Measurements from ENCODE around the gene CCAR1. TPM values are rescaled to one million over a fixed set of nuclear protein-coding genes. Genes with fewer than 3 reads are reported as not detected.
"Not testable (repeated sequence)": the region's sequence is repeated elsewhere in the genome, so short reads cannot be mapped to it uniquely, and the experiment has no call there.

Gene CCAR1
- total RNA-seq, 1 donor = 72.1 TPM

DNA sequence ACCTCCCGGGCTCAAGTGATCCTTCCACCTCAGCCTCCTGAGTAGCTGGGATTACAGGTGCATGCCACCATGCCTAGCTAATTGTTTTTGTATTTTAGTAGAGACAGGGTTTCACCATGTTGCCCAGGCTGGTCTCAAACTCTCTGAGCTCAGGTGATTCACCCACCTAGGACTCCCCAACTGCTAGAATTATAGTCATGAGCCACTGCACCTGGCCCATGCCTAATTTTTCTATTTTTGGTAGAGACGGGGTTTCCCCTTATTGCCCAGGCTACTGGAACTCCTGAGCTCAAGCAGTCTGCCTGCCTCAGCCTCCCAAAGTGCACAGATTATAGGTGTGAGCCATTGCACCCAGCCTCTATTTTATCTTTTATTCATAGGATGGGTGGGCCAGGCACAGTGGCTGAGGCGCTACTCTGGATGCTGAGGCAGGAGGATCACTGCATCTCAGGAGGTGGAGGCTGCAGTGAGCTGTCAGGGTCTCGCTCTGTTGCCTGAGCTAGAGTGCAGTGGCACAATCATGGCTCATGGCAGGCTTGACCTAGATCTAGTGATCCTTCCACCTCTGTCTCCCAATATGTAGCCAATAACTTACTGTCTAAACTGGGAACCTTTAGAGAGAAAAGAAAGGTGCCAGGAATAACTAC is 75.0 kb downstream of the CCAR1 start:
- Histone ChIP-seq H3K27me3 (ENCODE audit: insufficient read depth, low read length) (no peaks in the 10 kb centered on the region), H3K4me1 (ENCODE audit: insufficient read depth, low read length) (no peaks in the 10 kb centered on the region), H3K9me3 (ENCODE audit: low read depth, low read length) (no peaks in the 10 kb centered on the region), H3K4me3 (ENCODE audit: low read length) (no peak overlapping the region)

DNA sequence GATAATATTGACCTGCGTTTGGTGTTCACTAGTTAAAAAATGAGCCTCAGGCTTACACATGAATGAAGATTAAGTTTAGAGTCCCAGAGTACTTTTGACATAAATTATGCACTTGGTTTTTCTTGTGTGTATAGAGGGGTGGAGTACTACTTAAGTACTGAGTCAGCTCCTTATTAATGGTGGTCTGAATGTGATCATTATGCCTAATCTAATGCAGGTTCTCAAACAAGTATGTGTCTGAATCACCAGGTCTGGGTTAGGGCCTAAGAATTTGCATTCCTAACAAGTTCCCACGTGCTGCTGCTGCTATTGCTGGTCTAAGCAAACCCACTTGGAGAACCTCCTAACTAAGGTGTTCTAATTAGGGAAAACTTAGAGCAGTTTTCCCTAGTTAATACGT is 75.6 kb downstream of the CCAR1 start:
- Histone ChIP-seq H3K9me3 (ENCODE audit: low read depth, low read length) (no peaks in the 10 kb centered on the region), H3K4me1 (ENCODE audit: insufficient read depth, low read length) (no peaks in the 10 kb centered on the region), H3K27me3 (ENCODE audit: insufficient read depth, low read length) (no peaks in the 10 kb centered on the region), H3K4me3 (ENCODE audit: low read length) (no peak overlapping the region)

DNA sequence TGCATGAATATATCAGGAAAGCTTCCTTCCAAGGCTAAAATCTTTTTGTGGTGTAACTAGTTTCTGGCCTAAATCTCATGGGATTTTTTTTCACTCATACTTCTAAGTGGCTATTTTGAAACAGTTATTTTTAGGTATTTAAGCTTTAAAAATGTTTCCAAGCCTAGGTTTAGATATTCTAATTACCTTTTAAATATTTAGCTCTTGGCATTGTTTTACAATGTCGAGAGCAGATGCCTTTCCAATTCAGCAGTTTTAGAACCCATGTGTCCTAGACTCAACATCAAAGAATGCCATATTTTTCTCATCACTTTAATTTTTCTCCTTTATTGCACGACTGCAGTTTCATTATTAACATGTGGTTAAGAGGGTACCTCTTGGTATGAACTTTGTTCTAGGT is 79.2 kb downstream of the CCAR1 start:
- Histone ChIP-seq H3K4me3 (ENCODE audit: low read length) (no peak overlapping the region), H3K4me1 (ENCODE audit: insufficient read depth, low read length) (no peaks in the 10 kb centered on the region), H3K27me3 (ENCODE audit: insufficient read depth, low read length) (no peaks in the 10 kb centered on the region), H3K9me3 (ENCODE audit: low read depth, low read length) (no peaks in the 10 kb centered on the region)

DNA sequence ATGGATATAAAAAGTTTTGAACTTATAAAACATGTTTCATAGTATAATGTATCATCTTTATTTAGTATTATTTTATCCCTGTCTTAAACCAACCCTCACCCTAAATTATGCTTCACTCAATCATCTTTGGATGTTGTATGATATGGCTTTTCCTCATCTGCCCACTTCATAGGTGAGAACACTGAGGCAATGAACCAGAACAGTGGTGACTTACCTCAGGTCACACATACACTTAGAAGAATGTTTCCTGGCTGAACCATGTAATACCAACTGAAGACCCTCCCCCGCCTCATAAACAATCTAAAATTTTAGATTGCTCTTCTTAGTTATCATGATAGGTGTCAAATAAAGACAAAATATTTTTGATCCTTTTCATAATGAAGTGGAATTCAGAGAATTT is 83.7 kb downstream of the CCAR1 start:
- Histone ChIP-seq H3K4me1 (ENCODE audit: insufficient read depth, low read length) (no peaks in the 10 kb centered on the region), H3K9me3 (ENCODE audit: low read depth, low read length) (no peaks in the 10 kb centered on the region), H3K4me3 (ENCODE audit: low read length) (no peak overlapping the region), H3K27me3 (ENCODE audit: insufficient read depth, low read length) (no peaks in the 10 kb centered on the region)

DNA sequence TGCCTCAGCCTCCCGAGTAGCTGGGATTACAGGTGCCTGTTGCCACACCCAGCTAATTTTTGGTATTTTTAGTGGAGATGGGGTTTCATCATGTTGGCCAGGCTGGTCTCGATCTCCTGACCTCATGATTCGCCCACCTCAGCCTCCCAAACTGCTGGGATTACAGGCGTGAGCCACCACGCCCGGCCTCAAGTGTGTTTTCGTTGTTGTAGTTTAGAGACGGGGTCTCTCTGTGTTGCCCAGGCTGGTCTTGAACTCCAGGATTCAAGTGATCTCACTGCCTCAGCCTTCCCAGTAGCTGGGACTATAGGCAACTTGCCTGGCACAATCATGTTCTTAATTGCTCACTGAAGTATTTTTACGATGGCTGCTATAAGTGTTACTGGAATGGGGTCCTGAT is 89.8 kb downstream of the CCAR1 start:
- H3K4me1 ChIP-seq (ENCODE audit: insufficient read depth, low read length); H3K9me3 ChIP-seq (ENCODE audit: low read depth, low read length); H3K4me3 ChIP-seq (ENCODE audit: low read length); H3K27me3 ChIP-seq (ENCODE audit: insufficient read depth, low read length): not testable (repeated sequence)

DNA sequence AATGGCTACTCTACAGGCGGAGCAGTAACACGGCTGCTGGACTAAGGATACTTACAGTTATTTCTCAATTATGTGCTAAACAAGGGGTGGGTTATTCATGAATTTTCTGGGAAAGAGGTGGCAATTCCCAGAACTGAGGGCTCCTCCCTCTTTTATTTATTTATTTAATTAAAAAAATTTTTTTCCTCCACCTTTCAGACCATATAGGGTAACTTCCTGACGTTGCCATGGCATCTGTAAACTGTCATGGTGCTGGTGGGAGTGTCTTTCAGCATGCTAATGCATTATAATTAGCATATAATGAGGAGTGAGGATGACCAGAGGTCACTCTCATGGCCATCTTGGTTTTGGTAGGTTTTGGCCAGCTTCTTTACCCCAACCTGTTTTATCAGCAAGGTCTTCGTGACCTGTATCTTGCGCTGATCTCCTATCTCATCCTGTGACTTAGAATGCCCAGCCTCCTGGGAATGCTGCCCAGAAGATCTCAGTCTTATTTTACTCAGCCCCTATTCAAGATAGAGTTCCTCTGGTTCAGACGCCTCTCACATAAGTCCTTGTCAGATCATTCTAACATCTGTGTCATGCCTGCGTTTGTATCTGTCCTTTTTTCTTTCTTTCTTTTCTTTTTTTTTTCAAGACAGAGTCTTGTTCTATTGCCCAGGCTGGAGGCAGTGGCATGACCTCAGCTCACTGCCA is 90.4 kb downstream of the CCAR1 start:
- H3K27me3 ChIP-seq (ENCODE audit: insufficient read depth, low read length) = no peaks in the 10 kb centered on the region
- no peak overlapping the region for H3K4me3 ChIP-seq (ENCODE audit: low read length)
- H3K9me3 ChIP-seq (ENCODE audit: low read depth, low read length) = no peaks in the 10 kb centered on the region
- no peaks in the 10 kb centered on the region for H3K4me1 ChIP-seq (ENCODE audit: insufficient read depth, low read length)

DNA sequence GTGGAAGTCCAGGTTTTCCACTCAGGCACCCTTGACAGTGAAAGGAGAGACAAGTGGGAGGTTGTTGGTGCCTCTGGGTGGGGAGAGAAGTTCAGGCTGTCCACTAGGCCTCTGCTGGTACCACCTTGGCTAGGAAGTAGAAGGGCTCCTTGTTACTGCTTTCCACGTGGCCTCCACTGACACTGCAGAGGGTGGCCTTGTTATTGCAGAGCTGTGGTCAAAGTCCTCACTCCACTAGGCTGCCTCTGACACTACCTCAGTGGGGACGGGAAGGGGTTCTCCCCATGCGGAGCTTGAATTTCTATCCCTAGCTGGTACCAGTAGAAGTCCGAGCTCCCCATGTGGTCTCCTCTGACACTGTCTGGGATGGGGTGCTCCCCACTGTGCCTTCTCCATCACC is 91.4 kb downstream of the CCAR1 start:
- no peak overlapping the region for H3K4me3 ChIP-seq (ENCODE audit: low read length)
- H3K9me3 ChIP-seq (ENCODE audit: low read depth, low read length) = no peaks in the 10 kb centered on the region
- no peaks in the 10 kb centered on the region for H3K4me1 ChIP-seq (ENCODE audit: insufficient read depth, low read length)
- no peaks in the 10 kb centered on the region for H3K27me3 ChIP-seq (ENCODE audit: insufficient read depth, low read length)

DNA sequence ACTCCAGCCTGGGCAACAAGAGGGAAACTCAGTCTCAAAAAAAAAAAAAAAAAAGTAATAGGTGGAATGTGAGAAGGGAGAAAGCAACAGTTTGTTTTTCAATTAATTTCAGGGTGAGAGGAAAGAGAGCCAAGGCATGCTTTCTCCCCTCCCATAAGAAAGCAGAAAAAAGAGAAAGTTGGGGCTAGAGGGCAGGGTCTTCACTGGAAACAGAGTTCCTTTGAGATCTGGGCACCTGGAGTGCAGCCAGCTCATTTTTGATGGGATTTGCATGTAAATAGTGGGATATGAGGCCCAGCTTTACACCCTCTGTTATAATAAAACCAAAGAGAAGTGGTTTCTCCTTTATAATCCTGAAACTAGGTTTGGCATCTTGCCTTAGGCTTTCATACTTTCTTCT is 92.5 kb downstream of the CCAR1 start:
- H3K27me3 ChIP-seq (ENCODE audit: insufficient read depth, low read length) = no peaks in the 10 kb centered on the region
- H3K4me1 ChIP-seq (ENCODE audit: insufficient read depth, low read length) = no peaks in the 10 kb centered on the region
- H3K4me3 ChIP-seq (ENCODE audit: low read length) = no peak overlapping the region
- H3K9me3 ChIP-seq (ENCODE audit: low read depth, low read length) = no peaks in the 10 kb centered on the region

DNA sequence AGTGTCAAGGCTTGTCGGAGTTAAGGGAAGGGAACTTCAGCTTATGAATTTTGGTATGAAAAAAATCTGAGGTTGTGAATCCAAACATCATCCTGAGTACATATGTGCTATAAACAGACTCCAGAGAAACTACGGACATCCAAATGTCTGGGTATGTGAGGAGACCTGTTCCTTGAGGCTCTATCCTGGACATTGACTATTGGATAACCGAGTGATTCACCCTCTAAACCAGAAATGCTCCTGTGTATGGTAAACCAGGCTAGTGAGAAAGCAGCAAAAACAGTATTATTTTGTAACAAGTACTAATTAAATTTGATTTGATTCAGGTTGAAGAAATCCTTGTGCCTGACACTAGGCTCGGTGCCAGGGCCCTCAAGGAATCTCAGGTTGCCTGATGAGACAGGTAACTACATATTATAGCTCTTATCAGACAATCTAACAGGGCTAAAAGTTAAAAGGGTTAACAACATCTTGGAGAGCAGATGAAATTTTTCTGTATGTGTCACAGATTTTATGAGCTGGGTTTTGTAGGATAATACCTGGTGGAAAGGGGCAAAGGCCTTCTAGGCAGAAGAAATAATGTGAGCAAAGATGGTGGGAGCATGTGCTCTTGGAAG is 95.9 kb downstream of the CCAR1 start:
- Histone ChIP-seq H3K27me3 (ENCODE audit: insufficient read depth, low read length) (no peaks in the 10 kb centered on the region), H3K9me3 (ENCODE audit: low read depth, low read length) (no peaks in the 10 kb centered on the region), H3K4me3 (ENCODE audit: low read length) (no peak overlapping the region), H3K4me1 (ENCODE audit: insufficient read depth, low read length) (no peaks in the 10 kb centered on the region)

DNA sequence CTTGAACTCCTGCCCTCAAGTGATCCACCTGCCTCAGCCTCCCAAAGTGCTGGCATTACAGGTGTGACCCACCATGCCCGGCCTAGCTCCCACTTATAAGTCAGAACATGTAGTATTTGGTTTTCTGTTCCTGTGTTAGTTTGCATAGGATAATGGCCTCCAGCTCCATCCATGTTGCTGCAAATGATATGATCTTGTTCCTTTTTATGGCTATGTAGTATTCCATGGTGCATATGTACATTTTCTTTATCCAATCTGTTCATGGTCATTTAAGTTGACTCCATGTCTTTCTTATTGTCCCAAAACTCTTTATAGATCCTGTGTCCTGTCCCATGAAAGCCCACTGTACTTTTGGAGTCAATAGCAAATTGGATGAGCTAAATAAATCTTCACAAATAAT is 99.3 kb downstream of the CCAR1 start:
- not testable (repeated sequence) for H3K9me3 ChIP-seq (ENCODE audit: low read depth, low read length); H3K4me1 ChIP-seq (ENCODE audit: insufficient read depth, low read length); H3K4me3 ChIP-seq (ENCODE audit: low read length); H3K27me3 ChIP-seq (ENCODE audit: insufficient read depth, low read length)

DNA sequence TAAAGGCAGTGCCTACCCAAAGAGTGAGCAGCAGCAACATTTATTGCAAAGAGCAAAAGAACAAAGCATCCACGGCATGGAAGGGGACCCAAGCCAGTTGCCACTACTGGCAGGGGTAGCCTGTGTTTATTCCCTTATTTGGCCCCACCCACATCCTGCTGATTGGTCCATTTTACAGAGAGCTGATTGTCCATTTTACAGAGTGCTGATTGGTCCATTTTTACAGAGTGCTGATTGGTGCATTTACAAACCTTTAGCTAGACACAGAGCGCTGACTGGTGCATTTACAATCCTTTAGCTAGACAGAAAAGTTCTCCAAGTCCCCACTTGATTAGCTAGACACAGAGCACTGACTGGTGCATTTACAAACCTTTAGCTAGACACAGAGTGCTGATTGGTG is 101.6 kb downstream of the CCAR1 start:
- not testable (repeated sequence) for H3K27me3 ChIP-seq (ENCODE audit: insufficient read depth, low read length); H3K9me3 ChIP-seq (ENCODE audit: low read depth, low read length); H3K4me1 ChIP-seq (ENCODE audit: insufficient read depth, low read length); H3K4me3 ChIP-seq (ENCODE audit: low read length)

DNA sequence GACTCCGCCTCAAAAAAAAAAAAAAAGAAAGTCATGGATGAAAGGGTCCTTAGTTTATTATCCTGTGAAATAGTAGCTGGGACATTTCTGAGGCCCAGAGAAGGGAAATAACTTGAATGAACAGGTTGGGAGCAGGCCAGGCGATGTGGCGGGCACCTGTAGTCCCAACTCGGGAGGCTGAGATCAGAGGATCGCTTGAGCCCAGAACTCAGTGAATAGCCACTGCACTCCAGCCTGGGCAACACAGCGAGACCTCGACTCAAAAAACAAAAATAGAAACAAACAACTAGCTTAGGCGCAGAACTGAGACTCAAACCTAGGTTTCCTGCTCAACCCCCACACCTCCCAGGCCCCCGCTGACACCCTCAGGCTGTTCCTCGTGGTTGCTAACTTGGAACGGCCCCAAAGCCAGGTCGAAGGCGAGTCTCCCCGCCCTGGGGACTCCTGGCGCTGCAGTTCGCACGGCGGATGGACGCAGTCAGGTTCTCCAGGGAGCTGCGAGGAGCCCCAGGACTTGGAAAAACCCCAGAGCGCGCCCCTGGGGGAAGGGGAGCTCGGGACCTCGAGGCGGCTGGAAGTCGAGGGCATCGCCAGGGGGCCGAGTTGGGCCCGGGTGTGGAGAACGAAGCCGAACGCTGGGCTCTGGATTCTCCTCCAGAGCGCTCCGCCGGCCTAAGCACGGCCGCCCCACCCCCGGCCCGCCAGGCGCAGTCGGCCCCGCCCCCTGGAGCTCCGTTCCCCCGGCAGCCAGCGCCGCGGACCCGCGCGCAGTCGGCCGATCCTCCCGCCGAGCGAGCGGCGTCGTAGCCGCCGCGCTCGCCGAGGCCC is 105.9 kb downstream of the CCAR1 start, which contains the start of gene STOX1:
Gene STOX1, plus strand, starts transcription at position 768 of the 828 bp plus-strand sequence. CDS start 93 bp downstream, outside the sequence.
- H3K9me3 ChIP-seq (ENCODE audit: low read depth, low read length) = no peaks in the 10 kb centered on the region
- H3K4me1 ChIP-seq (ENCODE audit: insufficient read depth, low read length) = peaks cover 16% of the 10 kb centered on the region
- peak within 1 kb of the TSS; percentile 34 for H3K4me3 ChIP-seq (ENCODE audit: low read length)
- H3K27me3 ChIP-seq (ENCODE audit: insufficient read depth, low read length) = peaks cover 5% of the 10 kb centered on the region

DNA sequence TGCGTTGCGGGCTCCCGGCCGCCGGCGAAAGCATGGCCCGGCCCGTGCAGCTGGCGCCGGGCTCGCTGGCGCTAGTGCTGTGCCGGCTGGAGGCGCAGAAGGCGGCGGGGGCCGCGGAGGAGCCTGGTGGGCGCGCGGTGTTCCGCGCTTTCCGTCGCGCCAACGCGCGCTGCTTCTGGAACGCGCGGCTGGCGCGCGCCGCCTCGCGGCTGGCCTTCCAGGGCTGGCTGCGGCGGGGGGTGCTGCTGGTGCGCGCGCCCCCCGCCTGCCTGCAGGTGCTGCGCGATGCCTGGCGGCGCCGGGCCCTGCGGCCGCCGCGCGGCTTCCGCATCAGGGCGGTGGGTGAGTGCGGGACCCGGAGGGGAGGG is 106.5 kb downstream of the CCAR1 start:
- H3K9me3 ChIP-seq (ENCODE audit: low read depth, low read length); H3K27me3 ChIP-seq (ENCODE audit: insufficient read depth, low read length): not testable (repeated sequence)
- peaks cover 16% of the 10 kb centered on the region for H3K4me1 ChIP-seq (ENCODE audit: insufficient read depth, low read length)
- H3K4me3 ChIP-seq (ENCODE audit: low read length) = peak overlapping the region; percentile 34

DNA sequence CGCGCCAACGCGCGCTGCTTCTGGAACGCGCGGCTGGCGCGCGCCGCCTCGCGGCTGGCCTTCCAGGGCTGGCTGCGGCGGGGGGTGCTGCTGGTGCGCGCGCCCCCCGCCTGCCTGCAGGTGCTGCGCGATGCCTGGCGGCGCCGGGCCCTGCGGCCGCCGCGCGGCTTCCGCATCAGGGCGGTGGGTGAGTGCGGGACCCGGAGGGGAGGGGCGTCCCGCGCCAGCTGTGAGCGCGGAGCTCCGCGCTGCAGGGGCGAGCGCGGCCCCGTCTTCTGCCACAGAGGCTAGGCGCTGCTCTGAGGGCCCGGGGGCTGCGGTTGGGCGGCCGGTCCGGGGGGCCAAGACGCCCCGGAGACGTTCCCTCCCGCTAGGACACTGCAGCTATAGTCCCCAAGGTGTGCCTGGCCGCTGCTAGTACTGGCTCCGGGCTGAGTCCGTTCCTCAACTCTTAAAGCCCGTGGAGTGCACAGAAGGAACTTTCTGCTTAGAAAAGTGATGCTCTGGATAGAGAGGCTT is 107.1 kb downstream of the CCAR1 start:
- H3K27me3 ChIP-seq (ENCODE audit: insufficient read depth, low read length); H3K4me3 ChIP-seq (ENCODE audit: low read length); H3K9me3 ChIP-seq (ENCODE audit: low read depth, low read length): not testable (repeated sequence)
- H3K4me1 ChIP-seq (ENCODE audit: insufficient read depth, low read length) = peaks cover 16% of the 10 kb centered on the region

DNA sequence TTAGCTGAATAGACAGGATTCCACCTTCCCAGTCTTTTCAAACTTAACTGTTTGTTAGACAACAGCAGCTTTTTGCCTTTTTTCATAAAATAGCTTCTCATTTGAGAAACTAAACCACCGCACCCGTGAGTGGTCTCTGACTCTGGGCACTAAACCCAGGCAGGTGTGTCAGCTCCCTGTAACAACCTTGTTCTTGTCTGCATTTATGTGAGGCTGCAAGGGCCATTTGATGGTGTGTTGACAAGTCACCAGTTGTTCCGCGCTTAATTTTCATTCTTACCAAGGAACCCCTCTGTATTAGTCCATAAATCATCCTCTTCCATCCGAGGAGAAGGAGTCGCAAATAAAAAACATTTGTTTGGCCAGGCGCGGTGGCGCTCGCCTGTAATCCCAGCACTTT is 107.8 kb downstream of the CCAR1 start:
- peaks cover 5% of the 10 kb centered on the region for H3K27me3 ChIP-seq (ENCODE audit: insufficient read depth, low read length)
- no peaks in the 10 kb centered on the region for H3K9me3 ChIP-seq (ENCODE audit: low read depth, low read length)
- no peak overlapping the region for H3K4me3 ChIP-seq (ENCODE audit: low read length)

More for the DNA sequence above, 107.8 kb downstream of the CCAR1 start:
- H3K4me1 ChIP-seq (ENCODE audit: insufficient read depth, low read length) = peaks cover 16% of the 10 kb centered on the region

All from mononuclear cell (primary cell).